Stimulated activated naive CD8-positive, alpha-beta T cell treated with anti-CD3 and anti-CD28 coated beads, Interleukin-15, Interleukin-2, amounts not matched to agents 100 ng/mL and 50 ng/mL, for 24 hours (primary cell): ENCODE data around the gene IREB2.
"Not testable (repeated sequence)": the region's sequence is repeated elsewhere in the genome, so short reads cannot be mapped to it uniquely, and the experiment has no call there.

ENCODE experiments used
- H3K27ac Mint-ChIP-seq: one replicate; pipeline ENCODE4 v1.8.0; 2021; ENCODE audit warnings: mild to moderate bottlenecking, mixed read lengths
- H3K27me3 Mint-ChIP-seq: one replicate; pipeline ENCODE4 v1.8.0; 2021; ENCODE audit warnings: mixed read lengths
- H3K36me3 Mint-ChIP-seq: one replicate; pipeline ENCODE4 v1.8.0; 2021; ENCODE audit warnings: low read depth, mixed read lengths
- H3K4me1 Mint-ChIP-seq: one replicate; pipeline ENCODE4 v1.8.0; 2021; ENCODE audit warnings: low read depth, mixed read lengths
- H3K4me3 Mint-ChIP-seq: one replicate; pipeline ENCODE4 v1.8.0; 2021; ENCODE audit warnings: mild to moderate bottlenecking, mixed read lengths
- H3K9me3 Mint-ChIP-seq: one replicate; pipeline ENCODE4 v1.8.0; 2021; ENCODE audit warnings: mixed read lengths

Gene IREB2

GRCh38 chr15:78399091-78399490 is 38.9 kb upstream of the IREB2 start:
- Mint-ChIP-seq H3K4me1 (no peaks in the 10 kb centered on the region), H3K27ac (no peak overlapping the region), H3K36me3 (no peaks in the 10 kb centered on the region), H3K27me3 (no peaks in the 10 kb centered on the region), H3K4me3 (no peak overlapping the region), H3K9me3 (no peaks in the 10 kb centered on the region)

- Mint-ChIP-seq H3K36me3 (no peaks in the 10 kb centered on the region), H3K27me3 (no peaks in the 10 kb centered on the region), H3K4me1 (no peaks in the 10 kb centered on the region), H3K4me3 (no peak overlapping the region), H3K9me3 (no peaks in the 10 kb centered on the region), H3K27ac (no peak overlapping the region)
These were observed 35.9 kb upstream of the IREB2 start for GRCh38 chr15:78402061-78402610.

GRCh38 chr15:78404125-78404524 is 33.9 kb upstream of the IREB2 start:
- no peaks in the 10 kb centered on the region for H3K4me1 Mint-ChIP-seq
- no peaks in the 10 kb centered on the region for H3K36me3 Mint-ChIP-seq
- H3K27me3 Mint-ChIP-seq: no peaks in the 10 kb centered on the region
- H3K27ac Mint-ChIP-seq: no peak overlapping the region
- H3K4me3 Mint-ChIP-seq: no peak overlapping the region
- no peaks in the 10 kb centered on the region for H3K9me3 Mint-ChIP-seq

GRCh38 chr15:78404796-78405195 is 33.2 kb upstream of the IREB2 start:
- not testable (repeated sequence) for H3K9me3 Mint-ChIP-seq, H3K4me3 Mint-ChIP-seq, H3K27ac Mint-ChIP-seq, H3K36me3 Mint-ChIP-seq, H3K4me1 Mint-ChIP-seq, H3K27me3 Mint-ChIP-seq

GRCh38 chr15:78405336-78405924 is 32.6 kb upstream of the IREB2 start:
- Mint-ChIP-seq H3K36me3 (no peaks in the 10 kb centered on the region), H3K9me3 (no peaks in the 10 kb centered on the region), H3K27ac (no peak overlapping the region), H3K27me3 (no peaks in the 10 kb centered on the region), H3K4me3 (no peak overlapping the region), H3K4me1 (no peaks in the 10 kb centered on the region)

GRCh38 chr15:78406016-78406585 is 31.9 kb upstream of the IREB2 start:
- no peak overlapping the region for H3K27ac Mint-ChIP-seq
- H3K4me3 Mint-ChIP-seq: no peak overlapping the region
- H3K36me3 Mint-ChIP-seq: no peaks in the 10 kb centered on the region
- H3K4me1 Mint-ChIP-seq: no peaks in the 10 kb centered on the region
- no peaks in the 10 kb centered on the region for H3K9me3 Mint-ChIP-seq
- H3K27me3 Mint-ChIP-seq: no peaks in the 10 kb centered on the region

- H3K4me1 Mint-ChIP-seq: no peaks in the 10 kb centered on the region
- H3K36me3 Mint-ChIP-seq: no peaks in the 10 kb centered on the region
- H3K9me3 Mint-ChIP-seq: no peaks in the 10 kb centered on the region
- H3K4me3 Mint-ChIP-seq: no peak overlapping the region
- no peak overlapping the region for H3K27ac Mint-ChIP-seq
- no peaks in the 10 kb centered on the region for H3K27me3 Mint-ChIP-seq
These were observed 30.2 kb upstream of the IREB2 start for GRCh38 chr15:78407608-78408354.

GRCh38 chr15:78408355-78408640 is 29.7 kb upstream of the IREB2 start:
- no peak overlapping the region for H3K4me3 Mint-ChIP-seq
- no peaks in the 10 kb centered on the region for H3K9me3 Mint-ChIP-seq
- H3K27me3 Mint-ChIP-seq: no peaks in the 10 kb centered on the region
- H3K36me3 Mint-ChIP-seq: no peaks in the 10 kb centered on the region
- H3K4me1 Mint-ChIP-seq: no peaks in the 10 kb centered on the region
- no peak overlapping the region for H3K27ac Mint-ChIP-seq

- Mint-ChIP-seq H3K36me3 (no peaks in the 10 kb centered on the region), H3K27me3 (peaks cover under 1% of the 10 kb centered on the region), H3K27ac (no peak overlapping the region)
These were observed 29.1 kb upstream of the IREB2 start for GRCh38 chr15:78408961-78409360.

GRCh38 chr15:78411061-78411460 is 27.0 kb upstream of the IREB2 start:
- Mint-ChIP-seq H3K4me3 (no peak overlapping the region), H3K27ac (no peak overlapping the region), H3K27me3 (peaks cover 8% of the 10 kb centered on the region), H3K4me1 (no peaks in the 10 kb centered on the region), H3K36me3 (no peaks in the 10 kb centered on the region), H3K9me3 (no peaks in the 10 kb centered on the region)

More at GRCh38 chr15:78408961-78409360, 29.1 kb upstream of the IREB2 start:
- H3K4me3 Mint-ChIP-seq: no peak overlapping the region
- no peaks in the 10 kb centered on the region for H3K4me1 Mint-ChIP-seq
- no peaks in the 10 kb centered on the region for H3K9me3 Mint-ChIP-seq

- no peak overlapping the region for H3K27ac Mint-ChIP-seq
These were observed 23.3 kb upstream of the IREB2 start for GRCh38 chr15:78414621-78415250.

GRCh38 chr15:78415284-78415683 is 22.7 kb upstream of the IREB2 start:
- Mint-ChIP-seq H3K9me3 (no peaks in the 10 kb centered on the region), H3K4me3 (no peak overlapping the region), H3K27ac (no peak overlapping the region), H3K4me1 (no peaks in the 10 kb centered on the region), H3K36me3 (no peaks in the 10 kb centered on the region), H3K27me3 (peaks cover 8% of the 10 kb centered on the region)

More at GRCh38 chr15:78414621-78415250, 23.3 kb upstream of the IREB2 start:
- Mint-ChIP-seq H3K4me3 (no peak overlapping the region), H3K4me1 (no peaks in the 10 kb centered on the region), H3K36me3 (no peaks in the 10 kb centered on the region), H3K9me3 (no peaks in the 10 kb centered on the region), H3K27me3 (peaks cover 8% of the 10 kb centered on the region)

- H3K4me3 Mint-ChIP-seq: no peak overlapping the region
- H3K9me3 Mint-ChIP-seq: no peaks in the 10 kb centered on the region
- no peak overlapping the region for H3K27ac Mint-ChIP-seq
- H3K36me3 Mint-ChIP-seq: no peaks in the 10 kb centered on the region
- no peaks in the 10 kb centered on the region for H3K4me1 Mint-ChIP-seq
- H3K27me3 Mint-ChIP-seq: peaks cover 8% of the 10 kb centered on the region
These were observed 20.0 kb upstream of the IREB2 start for GRCh38 chr15:78417754-78418630.

- Mint-ChIP-seq H3K27me3 (peaks cover 8% of the 10 kb centered on the region), H3K27ac (no peak overlapping the region), H3K36me3 (no peaks in the 10 kb centered on the region), H3K4me1 (no peaks in the 10 kb centered on the region), H3K4me3 (no peak overlapping the region), H3K9me3 (no peaks in the 10 kb centered on the region)
These were observed 19.3 kb upstream of the IREB2 start for GRCh38 chr15:78418686-78419085.
